GM12878 (cell line): ENCODE results near the gene PRR3.

Experiments used
- NFYA ChIP-seq: IDR thresholded peaks from 2 replicates; pipeline ENCODE4 v1.6.1; 2011; ENCODE audit warnings: low read depth, mild to moderate bottlenecking, low read length, improper control_type of control experiment, borderline replicate concordance
- NRF1 ChIP-seq: conservative IDR thresholded peaks from 2 replicates; pipeline ENCODE4 v1.6.1; 2011; ENCODE audit warnings: mild to moderate bottlenecking, low read depth, low read length, improper control_type of control experiment
- PKNOX1 ChIP-seq: fragments of 450-650 bp; IDR thresholded peaks from 2 replicates; pipeline ENCODE4 v1.6.1; 2016; ENCODE audit warnings: mild to moderate bottlenecking
- TCF7 ChIP-seq: IDR thresholded peaks from 2 replicates; pipeline ENCODE4 v1.6.1; 2014; ENCODE audit warnings: antibody characterized with exemption, borderline replicate concordance

GRCh38 chr6:30515106-30515505 is 42.0 kb upstream of the PRR3 start:
- TF ChIP-seq PKNOX1: no peak
- TF ChIP-seq NRF1: no peak
- no peak for TF ChIP-seq NFYA
- no peak for TF ChIP-seq TCF7
